H1 (cell line): ENCODE results near the gene NR2E1.

ENCODE experiments used
- EP300 ChIP-seq, 2 experiments: IDR thresholded peaks; 1 replicate in 1 of 2; 2 replicates in 1 of 2; pipeline ENCODE4 v1.6.1; 2011 to 2012; ENCODE audit warnings: low read depth in 2 of 2, low read length in 2 of 2, mild to moderate bottlenecking in 2 of 2, borderline replicate concordance in 1 of 2, inconsistent platforms in 1 of 2, moderate library complexity in 1 of 2
- HDAC6 ChIP-seq: IDR thresholded peaks from one replicate; pipeline ENCODE4 v1.7.1; 2012; ENCODE audit warnings: low read depth, mild to moderate bottlenecking, inconsistent platforms, low read length, moderate library complexity
- POLR2A ChIP-seq, 2 experiments: IDR thresholded peaks; 1 replicate in 1 of 2; 2 replicates in 1 of 2; pipeline ENCODE4 v1.6.1; 2011; ENCODE audit warnings: low read depth in 2 of 2, low read length in 2 of 2, mild to moderate bottlenecking in 2 of 2; ENCODE audit errors: control extremely low read depth in 1 of 2
- SIN3A ChIP-seq, 2 experiments: IDR thresholded peaks in 1 of 2; conservative IDR thresholded peaks in 1 of 2; 2 replicates each; pipeline ENCODE4 v1.6.1; 2011 to 2012; ENCODE audit warnings: low read length in 2 of 2, improper control_type of control experiment in 1 of 2, low read depth in 1 of 2, mild to moderate bottlenecking in 1 of 2
- YY1 ChIP-seq: IDR thresholded peaks from 2 replicates; pipeline ENCODE4 v1.6.1; 2011; ENCODE audit warnings: low read depth, mild to moderate bottlenecking, low read length

- TF ChIP-seq YY1, result no peak
- TF ChIP-seq POLR2A (IDR thresholded peaks at IDR 0.05; ENCODE audit: control extremely low read depth in 1 of 2, low read depth in 2 of 2, low read length in 2 of 2), result no peak
- TF ChIP-seq SIN3A (conservative IDR thresholded peaks at IDR 0.05 in 1 of 2, IDR thresholded peaks at IDR 0.05 in 1 of 2; ENCODE audit: low read depth in 1 of 2, low read length in 2 of 2), result no peak
- no peak for TF ChIP-seq EP300 (IDR thresholded peaks at IDR 0.05; ENCODE audit: borderline replicate concordance in 1 of 2, low read depth in 2 of 2, low read length in 2 of 2)
- TF ChIP-seq HDAC6, result no peak
Measured at GRCh38 chr6:108200631-108201030, 34.8 kb downstream of the NR2E1 start.
